GM21447 (cell line): Measurements from ENCODE around the gene BLVRB.
"Not testable (repeated sequence)": the region's sequence is repeated elsewhere in the genome, so short reads cannot be mapped to it uniquely, and the experiment has no call there.

ENCODE experiments used
- ATAC-seq: cut with Tn5 transposase; IDR thresholded peaks from one replicate; pipeline ENCODE4 v1.9.1; 2021; ENCODE audit not compliant: unreplicated experiment

The BLVRB gene

GRCh38 chr19:40465557-40466218 lies at the start of gene BLVRB:
Gene BLVRB, minus strand, starts transcription at chr19:40465745. Its CDS starts 57 bp downstream, at chr19:40465688.
- peak; percentile 69 for ATAC-seq

DNA sequence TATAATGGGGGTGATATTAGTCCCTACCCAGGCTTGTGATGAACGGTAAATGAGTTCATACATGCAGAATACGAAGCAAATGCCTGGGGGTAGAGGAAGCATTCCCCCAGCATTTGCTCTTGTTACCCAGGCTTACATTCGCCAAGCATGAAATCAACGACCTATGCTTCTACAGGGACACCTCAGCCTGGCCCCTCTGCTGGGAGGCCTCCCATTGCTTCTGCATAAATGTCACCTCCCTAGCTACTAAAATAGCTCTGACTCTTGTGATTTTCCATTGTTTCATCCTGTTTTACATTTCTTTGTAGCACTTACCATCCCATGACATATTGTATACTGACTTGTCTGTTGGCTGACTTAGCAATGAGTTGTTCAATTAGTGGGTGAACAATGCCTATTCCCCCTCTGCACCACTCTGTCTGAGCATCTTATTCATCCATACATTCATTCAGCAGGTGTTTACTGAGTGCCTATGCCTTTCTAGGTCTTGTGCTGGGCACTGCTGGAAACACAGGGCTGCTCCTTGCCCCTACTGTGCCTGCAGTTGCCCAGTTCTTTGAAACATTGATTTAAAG lies 48.3 kb upstream of the BLVRB start:
- no peak for ATAC-seq

GRCh38 chr19:40513345-40513678 lies 47.8 kb upstream of the BLVRB start:
- no peak for ATAC-seq

DNA sequence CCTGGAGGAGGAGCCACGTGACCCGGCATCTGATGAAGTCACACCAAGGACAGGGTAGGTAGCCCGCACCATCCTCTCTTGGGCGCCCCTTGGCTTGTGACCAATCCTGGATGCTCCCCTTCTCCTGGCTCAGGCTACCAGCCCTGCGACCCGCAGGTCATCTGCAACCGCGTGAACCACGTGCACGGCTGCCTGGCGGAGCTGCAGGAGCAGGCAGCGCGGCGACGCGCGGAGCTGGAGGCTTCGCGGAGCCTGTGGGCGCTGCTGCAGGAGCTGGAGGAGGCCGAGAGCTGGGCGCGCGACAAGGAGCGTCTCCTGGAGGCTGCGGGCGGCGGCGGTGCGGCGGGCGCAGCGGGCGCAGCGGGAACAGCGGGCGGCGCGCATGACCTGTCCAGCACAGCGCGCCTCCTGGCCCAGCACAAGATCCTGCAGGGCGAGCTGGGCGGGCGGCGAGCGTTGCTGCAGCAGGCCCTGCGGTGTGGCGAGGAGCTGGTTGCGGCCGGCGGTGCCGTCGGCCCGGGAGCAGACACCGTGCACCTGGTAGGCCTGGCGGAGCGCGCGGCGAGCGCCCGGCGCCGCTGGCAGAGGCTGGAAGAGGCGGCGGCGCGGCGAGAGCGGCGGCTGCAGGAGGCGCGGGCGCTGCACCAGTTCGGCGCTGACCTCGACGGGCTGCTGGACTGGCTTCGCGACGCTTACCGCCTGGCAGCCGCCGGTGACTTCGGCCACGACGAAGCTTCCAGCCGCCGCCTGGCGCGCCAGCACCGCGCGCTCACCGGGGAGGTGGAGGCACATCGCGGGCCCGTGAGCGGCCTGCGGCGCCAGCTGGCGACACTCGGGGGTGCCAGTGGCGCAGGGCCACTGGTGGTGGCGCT lies 47.2 kb upstream of the BLVRB start:
- no peak for ATAC-seq

- ATAC-seq, result no peak
These were observed 46.5 kb upstream of the BLVRB start for GRCh38 chr19:40512110-40512472.

- ATAC-seq, result no peak
These were observed 45.9 kb upstream of the BLVRB start for GRCh38 chr19:40511487-40511886.

DNA sequence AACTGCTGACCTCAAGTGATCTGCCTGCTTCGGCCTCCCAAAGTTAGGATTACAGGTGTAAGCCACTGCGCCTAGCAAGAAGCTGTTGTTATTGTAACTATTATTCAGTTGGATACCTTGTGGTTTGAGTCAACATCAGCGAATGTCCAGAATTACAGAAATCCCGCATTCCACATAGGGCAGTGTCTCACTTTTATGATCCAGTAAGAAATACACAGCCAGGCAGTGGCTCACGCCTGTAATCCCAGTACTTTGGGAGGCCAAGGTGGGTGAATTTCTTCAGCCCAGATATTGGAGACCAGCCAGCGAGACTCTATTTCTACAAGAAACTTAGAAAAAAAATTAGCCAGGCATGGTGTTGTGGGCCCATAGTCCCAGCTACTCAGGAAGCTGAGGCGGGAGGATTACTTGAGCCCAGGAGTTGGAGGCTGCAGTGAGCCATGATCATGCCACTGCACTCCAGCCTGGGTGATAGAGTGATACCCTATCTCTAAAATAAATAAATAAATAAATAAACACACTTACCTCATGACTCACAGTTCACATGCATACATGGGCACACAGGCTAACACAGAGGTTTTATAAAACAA lies 45.1 kb upstream of the BLVRB start:
- ATAC-seq, result no peak

GRCh38 chr19:40508739-40509260 lies 43.3 kb upstream of the BLVRB start:
- ATAC-seq, result no peak

DNA sequence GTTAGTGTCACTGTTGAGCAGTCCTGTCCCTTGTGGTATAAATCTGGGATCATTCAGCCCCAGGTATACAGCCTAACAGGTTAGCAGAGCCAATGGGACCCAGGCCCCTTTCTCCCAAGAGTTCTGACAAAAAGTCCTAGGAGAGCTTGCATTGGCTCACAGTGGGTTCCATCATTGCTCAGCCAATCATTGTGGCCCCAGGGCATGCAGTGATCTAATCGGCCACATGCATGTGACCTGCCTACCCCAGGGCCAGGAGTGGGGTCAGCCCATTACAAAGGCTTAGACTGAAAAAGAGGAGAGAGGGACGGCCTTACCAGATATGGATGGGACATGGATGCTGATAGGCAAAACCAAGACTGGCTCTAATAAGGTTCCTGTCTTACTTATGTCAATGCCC lies 42.3 kb upstream of the BLVRB start:
- ATAC-seq, result no peak

DNA sequence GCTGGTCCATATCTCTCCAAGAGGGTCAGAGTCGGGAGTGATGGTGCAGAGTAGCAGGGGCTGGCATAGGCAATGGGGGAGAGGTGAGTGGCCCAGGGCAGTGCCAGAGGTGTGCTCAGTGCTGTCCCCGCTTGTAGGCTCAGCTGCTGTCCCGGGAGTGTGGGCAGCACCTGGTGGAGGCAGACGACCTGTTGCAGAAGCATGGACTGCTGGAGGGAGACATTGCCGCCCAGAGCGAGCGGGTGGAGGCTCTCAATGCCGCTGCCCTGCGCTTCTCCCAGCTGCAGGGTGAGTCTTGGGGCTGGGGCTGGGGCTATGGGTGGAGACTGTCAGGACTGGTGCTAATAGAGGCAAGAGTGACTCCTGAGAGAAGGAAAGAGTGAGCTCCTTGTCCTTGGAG lies 40.6 kb upstream of the BLVRB start:
- no peak for ATAC-seq

DNA sequence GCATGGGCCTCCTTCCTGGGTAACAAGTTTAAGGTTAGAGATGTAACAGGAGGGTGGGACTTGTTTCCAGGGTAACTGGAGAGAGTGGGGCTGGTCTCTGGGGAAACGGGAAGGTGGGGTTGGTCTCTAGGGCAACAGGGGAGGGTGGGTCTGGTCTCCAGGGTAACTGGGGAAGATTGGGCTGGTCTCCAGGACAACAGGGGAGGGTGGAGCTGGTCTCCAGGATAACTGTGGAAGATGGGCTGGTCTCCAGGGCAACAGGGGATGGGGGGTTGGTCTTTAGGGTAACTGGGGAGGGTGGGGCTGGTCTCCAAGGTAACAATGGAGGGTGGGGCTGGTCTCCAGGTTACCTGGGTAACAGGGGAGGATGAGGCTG lies 37.8 kb upstream of the BLVRB start:
- no peak for ATAC-seq

GRCh38 chr19:40502647-40503319 lies 37.2 kb upstream of the BLVRB start:
- ATAC-seq, result no peak

DNA sequence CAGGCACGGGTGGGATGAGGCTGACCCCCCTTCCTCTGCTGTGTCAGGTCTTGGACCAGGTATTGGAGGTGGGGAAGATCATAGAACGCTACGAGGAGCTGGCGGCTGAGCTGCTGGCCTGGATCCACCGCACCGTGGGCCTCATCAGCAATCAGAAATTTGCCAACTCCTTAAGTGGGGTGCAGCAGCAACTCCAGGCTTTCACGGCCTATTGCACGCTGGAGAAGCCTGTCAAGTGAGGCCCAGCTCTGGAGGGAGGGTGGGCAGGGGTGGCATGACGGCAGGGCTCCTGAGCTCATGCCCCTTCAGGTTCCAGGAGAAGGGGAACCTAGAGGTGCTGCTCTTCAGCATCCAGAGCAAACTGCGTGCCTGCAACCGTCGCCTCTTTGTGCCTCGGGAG lies 36.5 kb upstream of the BLVRB start:
- no peak for ATAC-seq

DNA sequence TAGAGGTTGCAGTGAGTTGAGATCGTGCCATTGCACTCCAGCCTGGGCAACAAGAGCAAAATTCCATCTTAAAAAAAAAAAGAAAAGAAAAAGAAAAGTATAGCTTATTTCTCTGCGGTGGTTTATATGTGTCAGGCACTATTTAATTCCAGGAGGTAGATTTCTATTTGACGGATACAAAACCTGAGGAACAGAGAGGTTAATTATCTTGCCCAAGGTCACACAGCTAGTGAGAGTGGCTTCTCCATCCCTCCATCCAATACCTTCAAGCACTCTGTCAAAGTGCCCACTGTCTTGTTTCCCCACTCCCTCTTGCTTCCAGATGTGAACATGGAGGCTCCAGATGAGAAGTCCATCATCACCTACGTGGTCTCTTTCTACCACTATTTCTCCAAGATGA lies 36.1 kb upstream of the BLVRB start:
- no peak for ATAC-seq

DNA sequence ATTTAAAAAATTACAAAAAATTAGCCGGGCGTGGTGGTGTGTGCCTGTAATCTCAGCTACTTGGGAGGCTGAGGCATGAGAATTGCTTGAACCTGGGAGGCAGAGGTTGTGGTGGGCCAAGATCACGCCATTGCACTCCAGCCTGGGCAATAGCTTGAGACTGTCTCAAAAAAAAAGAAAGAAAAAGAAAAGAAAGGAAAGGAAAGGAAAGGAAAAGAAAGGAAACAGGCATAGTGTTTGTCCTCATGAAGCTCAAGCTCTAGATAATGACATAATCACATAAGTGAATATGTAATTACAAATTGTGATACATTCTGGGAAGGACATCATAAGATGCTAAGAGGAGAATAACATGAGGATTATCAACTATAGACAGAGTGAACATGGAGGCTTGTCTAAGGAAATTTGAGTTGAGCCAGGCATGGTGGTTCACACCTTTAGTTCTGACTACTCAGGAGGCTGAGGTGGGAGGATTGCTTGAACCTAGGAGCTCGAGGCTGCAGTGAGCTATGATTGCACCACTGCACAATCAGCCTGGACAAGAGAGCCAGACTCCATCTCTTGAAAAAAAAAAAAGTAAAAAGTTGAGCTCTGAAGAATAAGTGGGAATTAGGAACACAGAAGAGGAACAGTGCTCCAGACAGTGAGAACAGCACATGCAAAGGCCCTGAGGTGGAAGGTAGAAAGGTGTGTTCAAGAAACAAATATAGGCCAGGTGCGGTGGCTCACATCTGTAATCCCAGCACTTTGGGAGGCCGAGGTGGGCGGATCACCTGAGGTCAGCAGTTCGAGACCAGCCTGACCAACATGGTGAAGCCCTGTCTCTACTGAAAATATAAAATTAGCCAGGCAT lies 35.4 kb upstream of the BLVRB start:
- not testable (repeated sequence) for ATAC-seq

- no peak for ATAC-seq
These were observed 33.8 kb upstream of the BLVRB start for GRCh38 chr19:40499320-40499719.

GRCh38 chr19:40497214-40497613 lies 31.7 kb upstream of the BLVRB start:
- ATAC-seq, result no peak

DNA sequence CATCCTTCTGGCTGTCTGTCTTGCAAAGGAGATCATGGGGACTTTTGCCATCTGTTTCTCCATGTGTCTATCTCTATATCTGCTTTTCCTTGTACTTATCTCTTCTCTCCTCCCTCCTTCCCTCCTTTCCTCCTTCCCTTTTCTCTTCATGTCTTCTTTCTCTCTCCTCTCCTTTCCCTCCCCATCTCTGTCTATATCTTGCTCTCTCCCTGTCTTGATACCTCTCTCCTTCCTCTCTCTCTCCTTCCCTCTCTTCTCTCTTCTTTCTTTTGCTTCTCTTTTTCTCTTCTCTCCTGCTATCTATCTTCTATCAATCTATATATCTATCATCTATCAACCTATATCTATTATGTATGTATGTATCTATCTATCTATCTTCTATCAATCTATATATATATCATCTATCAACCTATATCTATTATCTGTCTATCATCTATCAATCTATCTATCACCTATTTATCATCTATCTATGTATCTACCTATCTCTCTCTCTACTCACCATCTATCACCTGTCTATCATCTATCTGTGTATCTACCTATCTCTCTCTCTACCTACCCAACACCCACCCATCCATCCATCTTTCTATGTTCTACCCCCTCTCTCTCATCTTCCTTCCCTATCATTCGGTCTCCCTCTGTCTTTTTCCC lies 28.8 kb upstream of the BLVRB start:
- no peak for ATAC-seq

- ATAC-seq, result no peak
These were observed 28.2 kb upstream of the BLVRB start for GRCh38 chr19:40493778-40494177.

DNA sequence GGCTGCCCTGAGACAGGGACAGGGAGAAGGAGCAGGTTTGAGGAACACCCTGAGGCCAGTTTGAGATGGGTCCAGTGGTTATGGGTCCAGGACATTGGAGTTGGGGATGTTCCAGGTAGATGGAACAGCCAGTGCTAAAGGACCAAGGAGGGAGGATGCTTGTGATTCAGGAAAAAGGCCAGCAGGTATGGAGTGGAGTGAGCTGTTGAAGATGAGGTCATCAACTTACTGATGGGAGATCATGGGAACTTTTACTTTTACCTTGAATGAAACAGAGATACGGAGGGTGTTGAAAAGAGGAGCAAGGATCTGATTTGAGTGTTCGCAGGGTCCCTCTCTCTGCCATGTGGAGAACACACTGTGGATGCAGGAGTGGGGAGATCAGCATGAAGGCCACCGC lies 26.7 kb upstream of the BLVRB start:
- no peak for ATAC-seq
